B cell (primary cell): Measurements from ENCODE around the gene THRB. TPM values are rescaled to one million over a fixed set of nuclear protein-coding genes. Genes with fewer than 3 reads are reported as not detected.

ENCODE experiments used
- ATAC-seq: fragments of 200-7000 bp; cut with Tn5 transposase; one replicate; pipeline ENCODE4 v1.10.0; 2021; ENCODE audit warnings: low read depth, mild to moderate bottlenecking, moderate number of reproducible peaks, moderate library complexity
- CTCF ChIA-PET: fragments of 350-600 bp; sonication (Branson Sonifier 250); formaldehyde crosslinking; loops from one replicate; lab custom pipeline; 2021; ENCODE audit warnings: antibody characterized with exemption, inconsistent platforms; lab: Charles Lee
- POLR2A ChIA-PET: fragments of 350-600 bp; sonication (Branson Sonifier 250); formaldehyde crosslinking; loops from one replicate; lab custom pipeline; 2021; ENCODE audit warnings: antibody characterized with exemption; lab: Charles Lee
- DNase-seq: peaks from one replicate; pipeline ENCODE4 v3.0.0; 2013
- H2AFZ ChIP-seq: 2 replicates; pipeline ENCODE4 v1.6.1; 2012; ENCODE audit warnings: mild to moderate bottlenecking, low read depth, low read length; ENCODE audit not compliant: insufficient read depth, poor library complexity, severe bottlenecking
- H3K27ac ChIP-seq, 2 donors: 1 replicate in 1 of 2; 2 replicates in 1 of 2; pipeline ENCODE4 v1.5.1; 2012 to 2013; ENCODE audit warnings: low read length in 2 of 2, mild to moderate bottlenecking in 2 of 2, moderate library complexity in 1 of 2
- H3K27me3 ChIP-seq, 4 experiments: fragments of 200-600 bp in 1 of 4; sonication (generic) in 1 of 4; replicated peaks in 1 of 4; 1 replicate in 2 of 4; 2 replicates in 2 of 4; pipeline versions ENCODE4 v1.6.1 to v1.7.0; 2013 to 2016; ENCODE audit warnings: low read length in 3 of 4, mild to moderate bottlenecking in 2 of 4, mixed read lengths in 1 of 4, moderate library complexity in 1 of 4; ENCODE audit not compliant: insufficient read depth in 4 of 4, control insufficient read depth in 3 of 4; ENCODE audit errors: control extremely low read depth in 1 of 4
- H3K36me3 ChIP-seq, 2 experiments: replicated peaks in 1 of 2; 1 replicate in 1 of 2; 2 replicates in 1 of 2; pipeline versions ENCODE4 v1.6.1 to v1.7.1; 2013; ENCODE audit warnings: low read length in 1 of 2; ENCODE audit not compliant: insufficient read depth in 2 of 2, control insufficient read depth in 1 of 2; ENCODE audit errors: control extremely low read depth in 1 of 2, extremely low read depth in 1 of 2
- H3K4me1 ChIP-seq, 2 donors: fragments of 200-600 bp in 1 of 2; sonication (generic) in 1 of 2; 1 replicate in 1 of 2; 2 replicates in 1 of 2; pipeline versions ENCODE4 v1.5.1 to v1.6.1; 2013 to 2017; ENCODE audit warnings: low read length in 2 of 2; ENCODE audit not compliant: control insufficient read depth in 2 of 2, insufficient read depth in 2 of 2
- H3K4me2 ChIP-seq: replicated peaks from 2 replicates; pipeline ENCODE3; 2012; ENCODE audit warnings: mild to moderate bottlenecking, low read depth, low read length; ENCODE audit not compliant: poor library complexity, severe bottlenecking
- H3K4me3 ChIP-seq, 5 experiments: fragments of 200-600 bp in 1 of 5; sonication (generic) in 1 of 5; 1 replicate in 3 of 5; 2 replicates in 2 of 5; pipeline versions ENCODE4 v1.5.1 to v1.7.0; 2011 to 2016; ENCODE audit warnings: low read length in 4 of 5, mild to moderate bottlenecking in 4 of 5, low read depth in 2 of 5, control low read depth in 1 of 5, moderate library complexity in 1 of 5; ENCODE audit not compliant: insufficient read depth in 1 of 5; ENCODE audit errors: control extremely low read depth in 1 of 5, extremely low read depth in 1 of 5
- H3K79me2 ChIP-seq: fragments of 200-600 bp; sonication (generic); one replicate; pipeline ENCODE4 v1.6.0; 2016; ENCODE audit warnings: low read length; ENCODE audit not compliant: control insufficient read depth, insufficient read depth
- H3K9ac ChIP-seq: fragments of 200-600 bp; sonication (generic); 2 replicates; pipeline ENCODE4 v1.6.1; 2017; ENCODE audit warnings: mild to moderate bottlenecking, low read length, moderate library complexity
- H3K9me3 ChIP-seq, 3 donors: one replicate each; pipeline versions ENCODE4 v1.6.1 to v1.7.1; 2013; ENCODE audit warnings: low read length in 2 of 3; ENCODE audit not compliant: control insufficient read depth in 2 of 3, insufficient read depth in 1 of 3; ENCODE audit errors: control extremely low read depth in 1 of 3
- H4K20me1 ChIP-seq: 2 replicates; pipeline ENCODE4 v1.6.0; 2012; ENCODE audit warnings: mild to moderate bottlenecking, low read length; ENCODE audit not compliant: insufficient read depth, control insufficient read depth, poor library complexity, severe bottlenecking
- H3K27ac Mint-ChIP-seq: one replicate; pipeline ENCODE4 v1.8.0; 2021; ENCODE audit warnings: mixed read lengths
- H3K27me3 Mint-ChIP-seq: one replicate; pipeline ENCODE4 v1.8.0; 2021; ENCODE audit warnings: mixed read lengths
- H3K4me1 Mint-ChIP-seq: one replicate; pipeline ENCODE4 v1.8.0; 2021; ENCODE audit warnings: mixed read lengths
- H3K4me3 Mint-ChIP-seq: one replicate; pipeline ENCODE4 v1.8.0; 2021; ENCODE audit warnings: mixed read lengths
- H3K9me3 Mint-ChIP-seq: one replicate; pipeline ENCODE4 v1.8.0; 2022; ENCODE audit warnings: mixed read lengths; ENCODE audit not compliant: insufficient read depth
- EZH2 ChIP-seq: IDR thresholded peaks from 2 replicates; pipeline ENCODE4 v1.6.1; 2012; ENCODE audit warnings: borderline replicate concordance, low read depth, mild to moderate bottlenecking, moderate library complexity, low read length; ENCODE audit not compliant: insufficient read depth, poor library complexity, severe bottlenecking
- WGBS: methylation state at CpG from one replicate; pipeline ENCODE4 v1.1.5; 2013; ENCODE audit warnings: missing lambda C conversion rate; ENCODE audit not compliant: insufficient coverage; 5-methylcytosine and 5-hydroxymethylcytosine counted together
- intact Hi-C: fragments of 100-400 bp; cut with micrococcal nuclease; formaldehyde crosslinking; loops from one replicate; pipeline ENCODE4 v1.10.0; 2022
- polyA plus RNA-seq: library from polyadenylated mRNA; depleted of rRNA; stranded (reverse); fragments of >200 nt; gene quantifications from 2 replicates; pipeline ENCODE4 v1.2.3, GENCODE V29; 2012
- small RNA-seq: library from RNA; depleted of rRNA; stranded (forward); fragments of <200 nt; gene quantifications from one replicate; pipeline ENCODE3, GENCODE V24; 2012; ENCODE audit warnings: low replicate concordance, low read depth; ENCODE audit not compliant: insufficient read length
- total RNA-seq, 2 donors: library from RNA; stranded (reverse); fragments of 120-200 nt in 1 of 2; gene quantifications; 1 replicate in 1 of 2; 2 replicates in 1 of 2; pipeline versions ENCODE4 v1.2.3 to v1.2.4, GENCODE V29; 2013 to 2022
- TF ChIP-seq, protein P1 (sequence below): fragments of 200-600 bp; IDR thresholded peaks from one replicate; pipeline ENCODE4 v1.8.0; 2022; ENCODE audit warnings: antibody characterized with exemption, mild to moderate bottlenecking

Gene THRB
- total and polyA plus RNA-seq, 2 donors (not counting 1 experiment from before 2014, with no cell fraction given), result 0.86 to 1.8 TPM

DNA sequence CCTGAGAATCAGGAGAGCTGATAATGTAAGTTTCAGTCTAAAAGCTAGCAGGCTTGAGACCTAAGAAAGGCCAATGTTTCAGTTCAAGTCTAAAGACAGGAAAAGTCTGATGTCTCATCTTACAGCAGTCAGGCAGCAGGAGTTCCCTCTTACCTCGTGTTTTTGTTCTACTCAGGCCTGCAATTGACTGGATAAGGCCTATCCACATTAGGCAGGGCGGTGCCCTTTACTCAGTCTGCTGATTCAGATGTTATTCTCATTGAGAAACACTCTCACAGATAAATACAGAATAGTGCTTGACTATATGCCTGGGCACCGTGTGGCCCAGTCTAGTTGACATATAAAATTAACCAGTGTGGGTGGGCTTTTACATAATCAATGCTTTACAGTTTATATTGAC, 427.2 kb downstream of the THRB start:
- no peak for TF ChIP-seq EZH2
- TF ChIP-seq, protein P1, sequence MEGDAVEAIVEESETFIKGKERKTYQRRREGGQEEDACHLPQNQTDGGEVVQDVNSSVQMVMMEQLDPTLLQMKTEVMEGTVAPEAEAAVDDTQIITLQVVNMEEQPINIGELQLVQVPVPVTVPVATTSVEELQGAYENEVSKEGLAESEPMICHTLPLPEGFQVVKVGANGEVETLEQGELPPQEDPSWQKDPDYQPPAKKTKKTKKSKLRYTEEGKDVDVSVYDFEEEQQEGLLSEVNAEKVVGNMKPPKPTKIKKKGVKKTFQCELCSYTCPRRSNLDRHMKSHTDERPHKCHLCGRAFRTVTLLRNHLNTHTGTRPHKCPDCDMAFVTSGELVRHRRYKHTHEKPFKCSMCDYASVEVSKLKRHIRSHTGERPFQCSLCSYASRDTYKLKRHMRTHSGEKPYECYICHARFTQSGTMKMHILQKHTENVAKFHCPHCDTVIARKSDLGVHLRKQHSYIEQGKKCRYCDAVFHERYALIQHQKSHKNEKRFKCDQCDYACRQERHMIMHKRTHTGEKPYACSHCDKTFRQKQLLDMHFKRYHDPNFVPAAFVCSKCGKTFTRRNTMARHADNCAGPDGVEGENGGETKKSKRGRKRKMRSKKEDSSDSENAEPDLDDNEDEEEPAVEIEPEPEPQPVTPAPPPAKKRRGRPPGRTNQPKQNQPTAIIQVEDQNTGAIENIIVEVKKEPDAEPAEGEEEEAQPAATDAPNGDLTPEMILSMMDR, result no peak
- no peak for DNase-seq
- POLR2A ChIA-PET, result no interaction called here
- Histone ChIP-seq H3K9me3 (no peaks in the 10 kb centered on the region), H3K4me3 (no peak overlapping the region), H3K4me1 (no peaks in the 10 kb centered on the region), H4K20me1 (no peaks in the 10 kb centered on the region), H2AFZ (no peak overlapping the region), H3K36me3 (no peaks in the 10 kb centered on the region), H3K27me3 (no peaks in the 10 kb centered on the region), H3K4me2 (no peak overlapping the region), H3K79me2 (no peaks in the 10 kb centered on the region), H3K9ac (no peak overlapping the region), H3K27ac (no peak overlapping the region)
- ATAC-seq, result no peak
- intact Hi-C loops, result no loop called here
- Mint-ChIP-seq H3K4me1 (no peaks in the 10 kb centered on the region), H3K9me3 (no peaks in the 10 kb centered on the region), H3K27ac (no peak overlapping the region), H3K27me3 (no peaks in the 10 kb centered on the region), H3K4me3 (no peak overlapping the region)
- WGBS, result 82% methylated on average over 2 of the region's 3 CpGs
- CTCF ChIA-PET, result no interaction called here

Small RNA genes within 50 kb of the gene (small RNA-seq; reads per million reads assigned to genes)
- gene MIR4792, result not detected
